ENCODE measurements around the gene BARX2. TPM values are rescaled to one million over a fixed set of nuclear protein-coding genes. Genes with fewer than 3 reads are reported as not detected.

BARX2 gene
- total and polyA plus RNA-seq, 2 donors (not counting 1 experiment from before 2014, with no cell fraction given), result not detected

DNA sequence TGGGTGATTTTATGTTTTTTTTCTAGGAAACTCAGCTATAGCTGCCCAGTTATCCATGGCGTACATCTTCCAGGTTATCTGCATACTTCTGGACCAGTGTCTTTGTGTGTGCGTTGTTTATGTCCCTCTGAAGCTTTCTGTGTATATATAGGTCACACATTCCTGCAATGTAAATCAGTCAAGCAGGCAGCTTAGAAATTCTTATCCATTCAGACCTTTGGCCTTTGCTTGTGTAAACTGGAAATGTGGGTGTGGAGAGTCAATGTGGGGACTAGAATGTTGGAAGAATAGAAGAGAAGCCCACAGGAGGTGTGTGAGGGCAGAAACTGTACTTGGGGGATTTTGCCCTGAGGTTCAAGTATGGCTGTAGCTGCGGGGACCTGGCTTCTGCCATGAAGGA, 51.7 kb downstream of the BARX2 start:
- Histone ChIP-seq H3K4me1 (ENCODE audit: control insufficient read depth in 2 of 2, insufficient read depth in 2 of 2, low read length in 2 of 2) (no peaks in the 10 kb centered on the region), H3K9ac (ENCODE audit: low read length) (no peak overlapping the region), H3K9me3 (ENCODE audit: control extremely low read depth in 1 of 3, control insufficient read depth in 2 of 3, insufficient read depth in 1 of 3, low read length in 2 of 3) (peaks cover 0 to 6% (median 5%) of the 10 kb centered on the region in 3 donors), H2AFZ (ENCODE audit: insufficient read depth, low read depth, low read length, poor library complexity, severe bottlenecking) (no peak overlapping the region), H3K4me3 (ENCODE audit: control extremely low read depth in 1 of 5, extremely low read depth in 1 of 5, insufficient read depth in 1 of 5, low read depth in 2 of 5, low read length in 4 of 5) (no peak overlapping the region), H3K79me2 (ENCODE audit: control insufficient read depth, insufficient read depth, low read length) (no peaks in the 10 kb centered on the region), H4K20me1 (ENCODE audit: control insufficient read depth, insufficient read depth, low read length, poor library complexity, severe bottlenecking) (no peaks in the 10 kb centered on the region), H3K27me3 (replicated peaks in 1 of 4; ENCODE audit: control extremely low read depth in 1 of 4, control insufficient read depth in 3 of 4, insufficient read depth in 4 of 4, low read length in 3 of 4) (peaks cover 0 to 5% (median 0%) of the 10 kb centered on the region in 4 experiments), H3K36me3 (replicated peaks in 1 of 2; ENCODE audit: control extremely low read depth in 1 of 2, control insufficient read depth in 1 of 2, extremely low read depth in 1 of 2, insufficient read depth in 2 of 2, low read length in 1 of 2) (no peaks in the 10 kb centered on the region), H3K27ac (ENCODE audit: low read length in 2 of 2) (no peak overlapping the region), H3K4me2 (replicated peaks; ENCODE audit: low read depth, low read length, poor library complexity, severe bottlenecking) (no peak overlapping the region)
- intact Hi-C loops (cut with micrococcal nuclease), result no loop called here
- WGBS (ENCODE audit: insufficient coverage), result 86% methylated on average over 1 of the region's 3 CpGs
- no peaks in the 10 kb centered on the region for H3K4me1 Mint-ChIP-seq
- H3K27ac Mint-ChIP-seq, result no peak overlapping the region
- H3K27me3 Mint-ChIP-seq, result peaks cover 8% of the 10 kb centered on the region
- ATAC-seq (ENCODE audit: low read depth) (no peak), DNase-seq (no peak)
- no peak for TF ChIP-seq EZH2 (IDR thresholded peaks at IDR 0.05; ENCODE audit: borderline replicate concordance, insufficient read depth, low read depth, low read length, poor library complexity, severe bottlenecking)
- TF ChIP-seq CTCF (IDR thresholded peaks at IDR 0.05), result no peak
- peaks cover 3% of the 10 kb centered on the region for H3K9me3 Mint-ChIP-seq (ENCODE audit: insufficient read depth)
- ChIA-PET CTCF (no interaction called here), POLR2A (no interaction called here)
- no peak overlapping the region for H3K4me3 Mint-ChIP-seq

DNA sequence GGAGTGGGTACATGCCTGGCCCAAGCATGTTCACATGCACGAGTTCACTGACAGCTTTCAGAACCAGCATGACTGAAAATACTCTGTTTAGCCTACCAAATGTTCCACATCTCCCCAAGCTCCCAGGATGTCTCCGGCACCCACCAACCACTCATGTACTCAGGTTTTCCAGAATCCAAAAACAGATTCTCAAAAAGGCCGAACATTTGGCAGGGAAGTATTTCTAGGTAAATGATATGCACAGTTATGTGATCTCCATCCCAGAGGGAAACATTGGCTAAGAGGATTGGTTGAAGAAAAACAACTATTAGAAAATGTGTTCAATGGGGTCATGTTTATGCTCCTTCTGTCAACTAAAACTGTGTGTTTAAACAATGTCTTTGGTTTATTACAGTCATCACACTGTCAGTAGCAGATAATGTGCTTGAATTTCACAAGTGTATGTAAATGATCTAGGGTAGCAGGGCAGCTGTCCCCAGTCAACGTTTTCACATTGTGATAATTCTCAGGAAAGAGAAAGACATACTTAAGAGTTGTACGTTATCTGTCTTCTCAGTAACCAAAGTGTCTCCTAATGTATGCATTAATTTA, 52.3 kb downstream of the BARX2 start:
- peaks cover 3% of the 10 kb centered on the region for H3K9me3 Mint-ChIP-seq (ENCODE audit: insufficient read depth)
- H3K27ac Mint-ChIP-seq, result no peak overlapping the region
- ChIA-PET POLR2A (no interaction called here), CTCF (no interaction called here)
- Histone ChIP-seq H3K4me2 (replicated peaks; ENCODE audit: low read depth, low read length, poor library complexity, severe bottlenecking) (no peak overlapping the region), H3K36me3 (replicated peaks in 1 of 2; ENCODE audit: control extremely low read depth in 1 of 2, control insufficient read depth in 1 of 2, extremely low read depth in 1 of 2, insufficient read depth in 2 of 2, low read length in 1 of 2) (no peaks in the 10 kb centered on the region), H3K9ac (ENCODE audit: low read length) (no peak overlapping the region), H3K79me2 (ENCODE audit: control insufficient read depth, insufficient read depth, low read length) (no peaks in the 10 kb centered on the region), H3K4me1 (ENCODE audit: control insufficient read depth in 2 of 2, insufficient read depth in 2 of 2, low read length in 2 of 2) (no peaks in the 10 kb centered on the region), H4K20me1 (ENCODE audit: control insufficient read depth, insufficient read depth, low read length, poor library complexity, severe bottlenecking) (no peaks in the 10 kb centered on the region), H3K4me3 (ENCODE audit: control extremely low read depth in 1 of 5, extremely low read depth in 1 of 5, insufficient read depth in 1 of 5, low read depth in 2 of 5, low read length in 4 of 5) (no peak overlapping the region), H3K27ac (ENCODE audit: low read length in 2 of 2) (no peak overlapping the region), H2AFZ (ENCODE audit: insufficient read depth, low read depth, low read length, poor library complexity, severe bottlenecking) (no peak overlapping the region), H3K27me3 (replicated peaks in 1 of 4; ENCODE audit: control extremely low read depth in 1 of 4, control insufficient read depth in 3 of 4, insufficient read depth in 4 of 4, low read length in 3 of 4) (peaks cover 0 to 5% (median 0%) of the 10 kb centered on the region in 4 experiments), H3K9me3 (ENCODE audit: control extremely low read depth in 1 of 3, control insufficient read depth in 2 of 3, insufficient read depth in 1 of 3, low read length in 2 of 3) (peaks cover 0 to 6% (median 5%) of the 10 kb centered on the region in 3 donors)
- H3K4me1 Mint-ChIP-seq, result no peaks in the 10 kb centered on the region
- ATAC-seq (ENCODE audit: low read depth) (no peak), DNase-seq (no peak)
- 86% methylated on average over 2 of the region's 5 CpGs for WGBS (ENCODE audit: insufficient coverage)
- peaks cover 8% of the 10 kb centered on the region for H3K27me3 Mint-ChIP-seq
- no peak for TF ChIP-seq EZH2 (IDR thresholded peaks at IDR 0.05; ENCODE audit: borderline replicate concordance, insufficient read depth, low read depth, low read length, poor library complexity, severe bottlenecking)
- no peak for TF ChIP-seq CTCF (IDR thresholded peaks at IDR 0.05)
- intact Hi-C loops (cut with micrococcal nuclease), result no loop called here
- no peak overlapping the region for H3K4me3 Mint-ChIP-seq
